GM21526 (cell line): Measurements from ENCODE around the gene B4GALT1.
"Not testable (repeated sequence)": the region's sequence is repeated elsewhere in the genome, so short reads cannot be mapped to it uniquely, and the experiment has no call there.

Experiments
- ATAC-seq: cut with Tn5 transposase; IDR thresholded peaks from one replicate; pipeline ENCODE4 v1.9.1; 2021; ENCODE audit warnings: moderate library complexity; ENCODE audit not compliant: unreplicated experiment, low FRiP score

The B4GALT1 gene

DNA sequence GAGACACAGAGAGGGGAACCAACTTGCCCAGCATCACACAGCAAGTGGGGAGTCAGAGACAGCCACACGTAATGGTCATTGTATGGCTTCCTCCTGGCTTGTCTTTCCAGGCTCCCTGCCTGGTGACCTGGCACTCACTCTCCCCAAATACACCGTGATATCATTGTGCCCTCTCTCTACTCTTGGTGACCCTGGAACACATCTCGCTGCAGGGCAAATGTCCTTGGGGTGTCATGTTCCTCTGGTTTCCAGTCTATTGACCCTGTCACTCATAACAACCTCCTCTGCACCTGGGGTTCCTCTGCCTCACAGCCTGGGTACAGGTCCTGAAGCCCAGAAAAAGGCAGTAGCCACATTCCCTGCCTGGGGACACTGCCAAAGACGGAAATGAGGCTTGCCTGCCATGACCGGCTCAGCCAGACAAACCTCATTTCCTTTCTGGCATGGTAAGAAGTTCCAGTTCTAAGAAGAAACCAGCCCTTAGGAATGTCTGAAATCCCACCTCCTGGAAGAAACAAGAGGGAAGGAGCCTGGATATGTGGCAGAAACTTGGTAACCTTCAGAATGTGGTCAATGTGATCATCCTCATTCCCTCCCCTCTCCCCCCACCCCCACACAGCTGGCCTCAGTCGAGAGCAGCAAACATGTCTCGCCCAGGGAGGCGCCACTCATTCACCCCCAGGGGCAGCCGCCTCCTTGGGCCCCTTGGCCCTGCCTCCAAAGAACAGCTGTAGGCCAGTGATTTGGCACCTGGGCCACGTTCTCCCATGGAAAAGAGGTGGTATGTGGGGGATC lies 60.1 kb downstream of the B4GALT1 start:
- ATAC-seq: no peak

DNA sequence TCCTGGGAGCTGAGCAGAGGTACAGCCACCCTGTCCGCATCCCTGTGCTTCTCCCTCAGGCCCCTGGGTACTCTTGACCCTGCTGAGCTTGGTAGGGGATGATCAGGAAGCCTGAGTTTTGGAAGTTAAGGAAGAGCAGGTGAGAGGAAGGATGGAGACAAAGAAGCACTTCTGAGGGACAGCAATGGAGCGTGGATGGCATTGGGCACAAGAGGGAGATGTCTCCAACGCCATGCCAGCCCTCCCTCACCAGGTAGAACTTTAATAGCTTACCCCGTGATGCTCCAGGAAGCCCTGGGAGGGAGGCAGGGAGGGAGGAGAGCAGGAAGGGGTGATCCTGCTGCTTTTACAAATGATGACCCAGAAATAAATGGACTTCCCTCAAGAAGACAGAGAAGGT lies 60.8 kb downstream of the B4GALT1 start:
- ATAC-seq: no peak

DNA sequence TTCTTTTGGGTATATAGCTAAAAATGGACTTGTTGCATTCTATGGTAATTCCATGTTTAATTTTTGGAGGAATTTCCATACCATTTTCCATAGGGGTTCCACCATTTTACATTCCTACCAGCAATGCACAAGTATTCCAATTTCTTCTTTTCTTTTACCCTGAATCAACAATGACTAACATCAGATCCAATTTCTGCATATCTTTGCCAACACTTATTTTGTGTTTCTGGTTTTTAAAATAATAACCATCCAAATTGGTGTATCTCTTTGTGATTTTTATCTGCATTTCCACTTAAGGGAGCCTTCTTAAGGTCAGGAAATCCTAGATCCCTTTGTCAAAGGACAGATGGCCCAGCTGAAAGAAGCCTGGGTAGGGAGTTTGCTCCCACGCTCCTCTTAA lies 61.2 kb downstream of the B4GALT1 start:
- ATAC-seq: no peak

DNA sequence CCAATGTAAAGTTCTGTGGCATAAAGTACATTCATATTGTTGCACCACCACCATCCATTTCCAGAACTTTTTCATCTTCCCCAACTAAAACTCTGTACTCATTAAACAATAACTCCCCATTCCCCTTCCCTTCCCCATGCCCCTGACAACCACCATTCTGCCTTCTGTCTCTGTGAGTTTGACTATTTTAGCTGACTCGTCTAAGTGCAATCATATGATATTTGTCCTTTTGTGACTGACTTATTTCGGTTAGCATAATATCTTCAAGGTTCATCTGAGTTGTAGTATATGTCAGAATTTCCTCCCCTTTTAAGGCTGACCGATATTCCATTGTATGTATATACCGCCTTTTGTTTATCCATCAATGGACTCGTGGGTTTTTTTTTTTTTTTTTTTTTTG lies 61.6 kb downstream of the B4GALT1 start:
- no peak for ATAC-seq

DNA sequence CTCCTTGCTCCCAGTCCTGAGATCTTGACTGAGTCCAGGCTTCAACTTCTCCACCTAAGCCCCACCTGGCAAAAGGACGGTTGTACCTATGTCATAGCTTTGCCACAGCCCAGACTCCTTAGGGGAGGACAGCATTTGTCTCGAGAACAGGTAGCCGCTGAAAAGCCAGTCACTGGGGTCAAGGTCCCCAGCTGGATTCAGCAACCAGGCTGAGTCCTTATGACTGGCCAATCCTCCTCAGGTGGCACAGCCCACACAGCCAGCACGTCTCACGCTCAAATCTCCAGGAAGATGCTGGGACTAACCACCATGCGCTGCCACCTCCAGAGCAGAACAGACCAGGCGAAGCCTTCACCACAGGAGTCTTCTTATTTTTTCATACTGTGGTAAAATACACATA lies 62.7 kb downstream of the B4GALT1 start:
- ATAC-seq: no peak

DNA sequence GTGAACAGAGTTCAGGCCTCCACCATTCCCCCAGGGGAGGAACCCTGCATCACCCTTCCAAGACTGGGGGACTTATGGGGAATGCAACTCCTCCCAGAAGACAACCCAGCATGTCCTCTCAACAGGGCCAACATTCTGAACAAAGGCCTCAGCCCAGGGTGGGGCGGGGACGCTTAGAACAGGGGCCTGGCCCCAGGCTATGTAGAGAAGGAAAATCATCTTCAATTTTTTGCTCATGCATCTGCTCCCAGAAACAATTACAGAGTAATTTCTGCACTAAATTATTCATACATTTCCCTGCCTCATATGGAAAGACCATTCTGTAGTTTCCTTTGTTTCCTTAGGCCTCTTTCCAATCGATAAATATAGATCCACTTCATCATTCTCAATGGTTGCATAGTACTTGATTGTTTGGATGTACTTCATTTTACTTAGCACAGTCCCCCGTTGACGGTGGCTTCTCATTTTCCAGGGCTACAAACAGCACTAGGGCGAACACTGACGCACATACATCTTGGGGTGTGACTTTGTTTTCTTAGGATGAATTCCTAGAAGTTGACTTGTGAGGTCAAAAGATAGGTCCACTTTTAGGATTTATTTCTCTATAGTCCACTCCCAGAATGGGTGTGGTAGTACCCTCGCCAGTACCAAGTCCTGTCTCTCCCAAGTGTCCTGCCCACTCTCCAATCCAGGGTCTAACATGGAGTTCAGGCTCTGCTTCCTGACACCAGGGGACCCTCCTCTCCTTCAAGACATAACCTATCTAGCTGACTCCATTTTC lies 63.4 kb downstream of the B4GALT1 start:
- ATAC-seq: no peak

DNA sequence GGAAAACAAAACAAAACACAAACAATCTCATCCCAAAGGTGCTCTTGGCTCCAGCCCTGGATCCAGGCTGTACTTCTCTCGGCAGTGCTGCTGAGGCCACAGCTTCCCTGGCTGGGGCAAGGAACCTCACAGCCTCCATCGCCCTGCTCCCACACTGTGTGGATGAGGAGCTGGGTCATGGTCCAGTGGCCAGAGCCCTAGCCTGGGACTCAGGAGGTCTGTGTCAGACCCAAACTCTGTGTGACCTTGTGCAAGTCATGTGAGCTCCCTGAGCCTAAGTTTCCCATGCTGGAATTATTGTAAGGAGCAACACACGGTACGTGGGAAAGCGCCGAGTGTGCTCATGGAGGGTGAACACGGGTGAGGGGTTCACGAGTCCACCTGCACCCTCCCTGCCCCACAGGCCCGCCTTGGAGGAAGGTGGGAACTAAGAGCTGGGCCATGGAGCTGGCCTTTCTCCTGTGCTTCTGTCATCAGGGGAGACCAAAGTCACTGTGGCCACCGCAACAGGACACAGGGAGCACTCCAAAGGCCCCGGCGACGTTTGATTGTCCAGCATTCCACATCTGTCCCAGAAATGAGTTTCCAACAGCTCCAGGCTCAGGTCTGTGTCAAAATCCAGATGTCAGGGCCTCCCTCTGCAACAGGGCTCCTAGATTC lies 64.5 kb downstream of the B4GALT1 start:
- ATAC-seq: no peak

DNA sequence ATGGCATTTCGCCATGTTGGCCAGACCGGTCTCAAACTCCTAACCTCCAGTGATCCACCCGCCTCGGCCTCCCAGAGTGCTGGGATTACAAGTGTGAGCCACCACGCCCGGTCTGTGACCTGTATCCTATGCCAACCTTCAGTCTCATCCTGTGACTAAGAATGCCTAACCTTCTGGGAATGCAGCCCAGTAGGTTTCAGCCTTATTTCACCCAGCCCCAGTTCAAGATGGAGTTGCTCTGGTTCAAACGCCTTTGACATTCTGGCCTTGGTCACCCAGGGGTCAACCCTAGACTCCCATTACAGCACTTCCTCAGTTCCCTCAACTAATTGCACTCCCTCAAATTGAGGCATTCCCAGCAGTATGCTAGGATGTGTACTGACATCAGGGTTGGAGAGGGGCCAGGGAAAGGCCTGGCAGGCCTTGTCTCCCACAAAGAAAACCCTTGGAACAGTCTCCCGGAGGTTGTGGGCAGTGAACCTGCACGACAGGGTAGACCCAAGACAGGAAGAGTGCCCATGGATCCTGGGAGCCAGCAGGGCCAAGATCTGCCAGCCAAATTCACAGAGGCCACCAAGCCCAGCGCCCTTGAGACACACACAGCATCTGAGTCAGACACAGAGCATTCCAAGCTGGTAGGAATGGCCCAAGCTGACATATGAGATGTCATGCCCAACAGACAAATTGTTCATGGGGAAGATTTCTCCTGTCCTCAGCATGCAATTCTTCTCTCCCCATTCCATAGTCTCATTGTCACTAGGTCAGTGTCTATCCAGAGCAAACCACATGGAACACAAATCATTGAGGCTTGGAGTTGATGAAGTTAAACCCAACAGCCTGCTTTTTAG lies 65.8 kb downstream of the B4GALT1 start:
- no peak for ATAC-seq

DNA sequence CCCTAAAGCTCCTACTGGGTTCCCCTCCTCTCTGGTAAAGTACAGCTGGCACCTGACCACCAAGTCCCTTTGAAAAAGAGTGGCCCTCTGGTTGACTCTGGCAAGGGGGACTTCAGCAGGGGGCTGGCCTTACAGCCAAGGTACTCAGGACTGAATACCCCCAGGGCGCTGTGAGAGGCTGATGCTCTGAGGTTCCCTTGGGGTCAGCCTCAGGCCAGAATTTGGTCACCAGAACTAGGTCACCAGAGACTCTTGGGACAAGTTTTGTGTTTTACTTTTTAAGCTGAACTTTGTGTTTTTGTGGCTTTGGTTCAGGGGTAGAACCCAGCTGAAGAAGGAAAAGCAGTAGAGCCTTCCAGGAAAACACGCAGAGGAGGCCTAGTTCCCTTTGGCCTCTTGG lies 67.4 kb downstream of the B4GALT1 start:
- no peak for ATAC-seq

DNA sequence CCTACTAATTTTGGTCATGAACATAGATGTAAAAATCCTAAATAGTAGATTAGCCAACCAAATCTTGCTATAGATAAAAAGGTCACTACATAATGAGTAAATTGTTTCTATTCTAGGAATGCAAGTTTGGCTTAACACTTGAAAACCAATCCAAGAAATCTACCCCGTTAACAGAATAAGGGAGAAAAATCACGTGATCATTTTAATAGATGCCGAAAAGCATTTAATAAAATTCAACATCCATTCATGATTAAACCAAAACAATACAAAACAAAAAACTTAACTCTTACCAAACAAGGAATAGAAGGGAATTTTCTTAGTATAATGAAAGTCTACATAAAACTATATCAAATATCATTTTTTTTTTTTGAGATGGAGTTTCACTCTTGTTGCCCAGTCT lies 69.9 kb downstream of the B4GALT1 start:
- ATAC-seq: no peak

DNA sequence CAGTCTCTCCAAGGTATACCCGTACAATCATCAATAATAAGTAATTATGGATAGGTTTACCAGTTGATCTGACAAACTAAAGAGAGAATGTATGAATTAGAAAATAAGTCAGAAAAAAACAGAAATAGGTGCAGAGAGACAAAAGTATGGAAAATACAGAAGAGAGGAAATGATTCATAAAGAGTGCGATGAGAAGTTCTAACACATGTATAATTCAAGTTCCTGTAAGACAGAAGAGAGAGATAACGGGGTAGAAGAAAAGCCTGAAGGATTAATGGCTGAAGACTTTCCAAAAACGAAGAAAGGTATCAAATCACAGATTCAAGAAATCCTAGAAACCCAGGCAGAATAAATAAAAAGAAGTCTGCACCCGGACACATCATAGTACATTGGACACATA lies 74.5 kb downstream of the B4GALT1 start:
- no peak for ATAC-seq

DNA sequence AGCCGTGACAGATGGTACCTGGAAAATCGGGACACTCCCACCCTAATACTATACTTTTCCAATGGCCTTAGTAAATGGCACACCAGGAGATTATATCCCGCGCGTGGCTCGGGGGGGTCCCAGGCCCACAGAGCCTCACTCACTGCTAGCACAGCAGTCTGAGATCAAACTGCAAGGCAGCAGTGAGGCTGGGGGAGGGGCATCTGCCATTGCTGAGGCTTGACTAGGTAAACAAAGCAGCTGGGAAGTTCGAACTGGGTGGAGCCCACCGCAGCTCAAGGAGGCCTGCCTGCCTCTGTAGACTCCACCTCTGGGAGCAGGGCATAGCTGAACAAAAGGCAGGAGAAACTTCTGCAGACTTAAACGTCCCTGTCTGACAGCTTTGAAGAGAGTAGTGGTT lies 81.5 kb downstream of the B4GALT1 start:
- not testable (repeated sequence) for ATAC-seq

DNA sequence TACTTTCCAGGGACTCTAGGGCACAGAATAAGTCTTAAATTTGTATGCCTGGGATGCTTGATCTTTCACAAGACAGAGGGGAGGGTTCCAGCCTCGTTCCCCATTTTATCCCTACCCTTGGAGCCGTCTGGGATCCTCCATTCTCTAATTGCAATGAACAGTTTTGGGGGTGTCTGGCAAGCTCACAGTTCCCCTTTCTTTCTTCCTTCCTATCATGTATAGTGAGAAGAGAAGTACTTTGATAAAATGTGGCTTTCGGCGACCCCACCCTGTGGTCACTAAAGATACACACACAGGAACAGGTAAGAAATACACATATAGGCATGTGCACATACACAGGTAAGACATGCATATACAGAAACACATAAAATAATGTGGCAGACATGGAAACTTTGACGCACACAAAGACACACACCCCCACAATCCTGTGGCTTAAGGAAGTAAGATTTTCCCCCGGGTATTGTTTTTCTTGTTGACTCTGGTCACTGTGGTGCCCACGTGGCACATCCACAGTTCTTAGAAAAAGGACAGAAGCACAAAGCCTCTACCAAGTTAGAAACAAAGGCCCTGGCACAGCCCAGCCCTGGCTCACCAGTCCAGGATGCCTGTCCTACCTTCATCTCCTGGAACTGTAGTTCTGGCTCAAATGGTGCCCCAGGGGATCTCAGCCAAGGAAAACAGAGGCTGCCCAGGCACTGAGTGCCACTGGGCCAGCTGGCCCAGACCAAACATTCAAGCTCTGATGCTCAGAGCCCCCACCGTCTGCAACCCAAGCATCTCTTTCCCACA lies 84.4 kb downstream of the B4GALT1 start:
- ATAC-seq: no peak

DNA sequence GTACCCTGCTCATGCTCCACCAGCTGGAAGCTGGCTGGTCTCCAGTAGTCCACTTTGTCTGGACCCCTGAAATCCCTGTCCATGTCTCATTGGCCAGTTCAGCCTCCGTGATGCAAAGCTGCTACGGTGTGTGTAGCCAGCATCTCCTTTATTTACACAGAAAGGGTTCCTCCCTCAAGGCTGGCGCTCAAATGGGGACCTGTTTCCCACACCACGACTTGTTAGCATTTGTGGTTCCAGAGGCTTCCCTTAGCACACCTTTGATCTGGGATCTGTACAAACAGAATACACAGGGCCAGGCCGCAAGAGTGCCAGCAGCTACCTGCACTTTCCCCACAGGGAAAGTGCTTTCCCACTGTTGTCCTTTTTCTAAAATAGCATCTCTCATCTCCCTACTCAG lies 85.0 kb downstream of the B4GALT1 start:
- ATAC-seq: no peak

DNA sequence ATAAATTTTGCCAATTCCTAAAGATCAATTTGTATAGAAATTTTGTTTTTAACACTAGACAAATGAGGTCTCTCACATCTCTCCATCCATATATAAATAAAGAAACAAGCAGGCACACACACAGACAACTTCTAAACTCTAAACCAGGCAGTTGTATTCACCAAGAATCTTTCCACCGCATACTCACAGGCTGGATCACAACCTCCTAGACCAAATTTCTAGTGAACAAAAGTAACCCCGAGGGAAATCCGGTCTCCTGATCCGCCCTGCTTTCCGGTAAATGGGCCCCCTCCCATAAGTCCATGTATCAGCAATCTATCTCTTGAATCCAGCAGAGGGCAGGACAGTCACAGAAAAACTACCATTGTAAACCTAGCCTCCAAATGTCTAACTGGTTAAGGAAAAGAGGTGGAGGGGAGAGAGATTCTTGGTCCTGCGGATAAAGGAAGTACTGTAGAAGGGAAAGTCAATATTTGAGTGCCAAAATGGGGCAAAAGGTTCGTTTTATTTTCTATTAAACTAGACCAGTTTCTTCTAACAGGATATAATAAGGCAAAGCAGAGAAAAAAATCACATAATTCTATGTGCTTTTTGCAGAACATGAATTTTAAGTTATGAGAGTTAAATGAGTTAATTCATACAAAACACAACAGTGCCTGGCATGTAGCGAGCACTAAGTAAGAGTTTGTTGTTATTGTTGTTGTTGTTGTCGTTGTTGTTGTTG lies 85.8 kb downstream of the B4GALT1 start:
- ATAC-seq: peak; percentile 40

DNA sequence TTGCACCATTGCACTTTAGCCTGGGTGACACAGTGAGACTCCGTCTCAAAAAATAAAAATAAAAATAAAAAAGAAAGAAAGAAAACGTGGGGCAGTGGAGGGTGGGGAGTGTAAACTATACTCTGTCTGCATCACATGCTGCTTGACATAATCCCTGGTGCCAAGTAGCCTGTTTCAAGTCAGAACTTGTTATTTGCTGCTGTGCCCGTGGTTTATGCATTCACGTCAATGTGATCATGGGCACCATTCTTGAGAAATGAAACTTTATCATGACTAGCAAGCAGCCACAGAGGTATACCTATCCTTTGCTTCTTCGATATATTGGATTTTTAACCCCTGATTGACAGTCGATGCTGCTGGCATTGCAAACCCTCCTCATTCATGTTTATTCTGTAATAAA lies 86.6 kb downstream of the B4GALT1 start:
- no peak for ATAC-seq

DNA sequence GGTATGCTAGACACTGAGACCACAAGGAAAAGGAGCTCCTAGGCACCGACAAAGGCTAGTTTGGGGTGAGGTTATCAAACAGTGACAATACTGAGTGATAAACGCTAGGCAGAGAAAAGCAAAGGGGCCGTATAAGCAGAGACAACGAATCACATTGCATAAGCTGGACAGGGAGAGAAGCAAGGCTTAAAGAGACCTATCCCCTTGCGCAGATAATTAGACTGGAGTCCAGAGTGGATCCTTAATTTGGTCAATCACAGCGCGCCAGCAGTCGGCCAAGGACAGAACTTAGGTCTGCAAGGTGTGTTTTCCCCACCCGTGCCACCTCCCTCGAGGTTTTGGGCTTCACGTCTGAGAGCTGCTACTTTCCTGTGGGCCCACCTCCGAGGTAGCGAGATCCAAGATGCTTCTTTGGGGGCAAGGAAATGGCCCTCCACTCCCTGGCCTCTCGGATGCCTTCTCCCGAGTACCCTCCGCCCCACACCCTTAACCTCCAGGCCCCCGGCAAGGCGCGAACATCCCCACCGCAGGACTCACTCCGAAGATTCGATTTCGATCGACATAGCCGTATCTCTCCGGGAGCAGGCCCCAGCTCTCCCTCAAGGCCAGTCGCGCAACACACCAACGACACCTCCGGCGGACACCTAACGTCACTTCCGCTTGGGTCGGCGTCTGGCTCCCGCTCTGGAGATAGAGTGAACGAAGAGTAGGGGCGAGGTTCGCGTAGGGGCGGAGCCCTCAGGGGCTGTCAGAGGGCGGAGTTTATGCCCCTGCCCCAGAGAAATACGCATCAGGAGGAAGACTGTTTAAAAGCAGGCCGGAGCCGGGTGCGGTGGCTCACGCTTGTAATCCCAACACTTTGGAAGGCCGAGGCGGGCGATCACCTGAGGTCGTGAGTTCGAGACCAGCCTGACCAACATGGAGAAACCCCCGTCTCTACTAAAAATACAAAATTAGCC lies 90.8 kb downstream of the B4GALT1 start, which contains the start of gene SMU1:
SMU1 (minus strand) TSS at position 629 of the 959 bp plus-strand sequence; CDS start at position 563, 66 bp downstream.
- peak; percentile 97 for ATAC-seq

DNA sequence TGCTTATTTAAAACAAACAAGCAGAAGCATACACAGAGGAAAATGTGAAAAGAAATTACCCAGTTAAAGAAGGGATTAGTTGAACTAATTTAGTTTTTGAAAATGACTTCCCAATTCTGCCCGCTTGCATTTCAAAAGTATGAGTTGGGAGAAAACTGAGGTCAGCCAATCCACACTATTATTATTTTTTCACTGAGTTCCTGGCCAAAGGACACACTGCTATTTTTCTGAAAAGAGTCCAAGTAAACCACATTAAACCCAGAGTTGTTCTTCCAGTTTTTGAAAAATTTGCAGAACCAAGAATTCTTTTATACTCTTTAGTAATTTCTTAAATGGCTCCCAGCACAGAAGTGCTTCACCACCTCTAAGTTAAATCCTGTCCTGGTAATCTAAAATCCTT lies 98.1 kb downstream of the B4GALT1 start:
- no peak for ATAC-seq
